ENCODE results near the gene RHBG. TPM values are rescaled to one million over a fixed set of nuclear protein-coding genes. Genes with fewer than 3 reads are reported as not detected.

RHBG gene
- total and polyA plus RNA-seq, 12 donors, result 0.16 to 3.0 (median 0.99) TPM; not detected in 2

DNA sequence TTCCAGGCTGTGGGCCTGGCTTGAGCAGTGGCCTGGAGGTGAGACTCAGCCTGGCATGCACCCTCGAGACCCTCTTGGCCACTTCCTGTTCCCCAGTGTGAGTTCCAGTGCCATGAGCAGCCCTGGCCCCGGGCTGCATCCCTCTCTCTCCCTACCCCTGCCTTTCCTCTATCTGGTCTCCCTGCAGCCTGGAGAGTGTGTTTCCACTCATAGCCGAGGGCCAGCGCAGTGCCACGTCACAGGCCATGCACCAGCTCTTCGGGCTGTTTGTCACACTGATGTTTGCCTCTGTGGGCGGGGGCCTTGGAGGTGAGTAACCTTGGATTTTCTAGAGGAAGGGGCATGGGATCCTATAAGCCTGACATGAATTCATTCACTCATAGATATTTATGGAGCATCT lies 13.6 kb downstream of the RHBG start:
- no peak for TF ChIP-seq POLR2A (IDR thresholded peaks at IDR 0.05)
- TF ChIP-seq, protein P1, sequence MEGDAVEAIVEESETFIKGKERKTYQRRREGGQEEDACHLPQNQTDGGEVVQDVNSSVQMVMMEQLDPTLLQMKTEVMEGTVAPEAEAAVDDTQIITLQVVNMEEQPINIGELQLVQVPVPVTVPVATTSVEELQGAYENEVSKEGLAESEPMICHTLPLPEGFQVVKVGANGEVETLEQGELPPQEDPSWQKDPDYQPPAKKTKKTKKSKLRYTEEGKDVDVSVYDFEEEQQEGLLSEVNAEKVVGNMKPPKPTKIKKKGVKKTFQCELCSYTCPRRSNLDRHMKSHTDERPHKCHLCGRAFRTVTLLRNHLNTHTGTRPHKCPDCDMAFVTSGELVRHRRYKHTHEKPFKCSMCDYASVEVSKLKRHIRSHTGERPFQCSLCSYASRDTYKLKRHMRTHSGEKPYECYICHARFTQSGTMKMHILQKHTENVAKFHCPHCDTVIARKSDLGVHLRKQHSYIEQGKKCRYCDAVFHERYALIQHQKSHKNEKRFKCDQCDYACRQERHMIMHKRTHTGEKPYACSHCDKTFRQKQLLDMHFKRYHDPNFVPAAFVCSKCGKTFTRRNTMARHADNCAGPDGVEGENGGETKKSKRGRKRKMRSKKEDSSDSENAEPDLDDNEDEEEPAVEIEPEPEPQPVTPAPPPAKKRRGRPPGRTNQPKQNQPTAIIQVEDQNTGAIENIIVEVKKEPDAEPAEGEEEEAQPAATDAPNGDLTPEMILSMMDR (IDR thresholded peaks at IDR 0.05), result no peak
- no peak overlapping the region for H3K27ac ChIP-seq
- no peaks in the 10 kb centered on the region for H3K4me1 ChIP-seq (replicated peaks in 1 of 2)
- H3K9me3 ChIP-seq (replicated peaks in 1 of 3), result no peaks in the 10 kb centered on the region
- DNase-seq, result no peak
- peaks cover 4% of the 10 kb centered on the region for H3K27me3 ChIP-seq
- no peaks in the 10 kb centered on the region for H3K36me3 ChIP-seq (replicated peaks in 1 of 2)
- 48 to 66% (median 64%) methylated on average over 6 to 7 of the region's 7 CpGs for WGBS, 4 donors
- H3K4me3 ChIP-seq, result no peak overlapping the region
- intact Hi-C loops (cut with DNase I), result loop anchor here in 1 of 2 donors (10.0 kb wide), 2 partner anchors 142 to 232 kb away; partner anchors contain the start of gene HAPLN2

DNA sequence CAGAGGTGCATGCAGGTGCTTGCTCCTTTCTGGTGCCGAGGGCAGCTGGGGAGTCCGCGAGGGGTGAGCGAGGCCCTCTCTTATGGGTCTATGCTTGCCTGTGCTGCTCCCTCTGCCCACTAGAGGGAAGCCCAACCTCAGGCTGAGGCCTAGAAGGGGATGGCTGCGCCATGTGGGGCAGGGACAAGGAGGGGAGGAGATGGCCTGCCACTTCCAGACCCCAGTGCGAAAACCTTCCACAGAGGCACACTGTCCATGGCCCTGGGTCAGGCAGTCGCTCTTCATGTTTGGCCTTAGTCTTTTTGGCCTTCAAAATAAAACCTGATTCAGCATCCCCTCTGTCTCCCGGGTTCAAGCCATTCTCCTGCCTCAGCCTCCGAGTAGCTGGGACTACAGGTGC lies 14.0 kb downstream of the RHBG start:
- intact Hi-C loops (cut with DNase I), result loop anchor here in 1 of 2 donors (10.0 kb wide), 2 partner anchors 142 to 232 kb away; partner anchors contain the start of gene HAPLN2

DNA sequence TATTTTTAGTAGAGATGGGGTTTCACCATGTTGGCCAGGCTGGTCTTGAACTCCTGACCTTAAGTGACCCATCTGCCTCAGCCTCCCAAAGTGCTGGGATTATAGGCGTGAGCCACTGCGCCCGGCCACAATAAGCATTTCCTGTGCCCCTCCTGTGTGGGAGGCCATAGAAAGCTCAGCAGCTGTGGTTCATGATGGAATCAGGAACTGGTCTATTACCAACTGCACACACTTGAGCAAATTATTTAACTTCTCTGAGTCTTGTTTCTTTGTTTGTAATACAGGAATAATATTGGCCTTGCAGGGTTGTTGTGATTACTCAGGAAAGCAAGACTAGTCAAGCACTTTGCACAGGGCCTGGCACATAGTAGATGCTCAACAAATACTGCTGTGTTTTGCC lies 15.0 kb downstream of the RHBG start:
- TF ChIP-seq, protein P1 (IDR thresholded peaks at IDR 0.05), result no peak
- TF ChIP-seq POLR2A (IDR thresholded peaks at IDR 0.05), result no peak
- H3K36me3 ChIP-seq (replicated peaks in 1 of 2), result no peaks in the 10 kb centered on the region
- H3K27me3 ChIP-seq, result peaks cover 18% of the 10 kb centered on the region
- intact Hi-C loops (cut with DNase I), result loop anchor here in 1 of 2 donors (10.0 kb wide), 2 partner anchors 141 to 231 kb away; partner anchors contain the start of gene HAPLN2
- H3K4me3 ChIP-seq, result no peak overlapping the region
- no peaks in the 10 kb centered on the region for H3K4me1 ChIP-seq (replicated peaks in 1 of 2)
- DNase-seq, result no peak
- H3K27ac ChIP-seq, result no peak overlapping the region
- no peaks in the 10 kb centered on the region for H3K9me3 ChIP-seq (replicated peaks in 1 of 3)
- WGBS, 4 donors, result 61 to 96% (median 74%) methylated on average over 2 to 3 of the region's 3 CpGs

More for the DNA sequence above, 14.0 kb downstream of the RHBG start:
- no peak for TF ChIP-seq POLR2A (IDR thresholded peaks at IDR 0.05)
- TF ChIP-seq, protein P1 (IDR thresholded peaks at IDR 0.05), result peak; percentile 65 to 84 (median 76)
- WGBS, 4 donors, result 48 to 69% (median 54%) methylated on average over 9 of the region's 9 CpGs
- no peaks in the 10 kb centered on the region for H3K9me3 ChIP-seq (replicated peaks in 1 of 3)
- H3K27ac ChIP-seq, result no peak overlapping the region
- H3K4me3 ChIP-seq, result no peak overlapping the region
- H3K36me3 ChIP-seq (replicated peaks in 1 of 2), result no peaks in the 10 kb centered on the region
- peak; percentile 51 to 77 (median 66) for DNase-seq
- no peaks in the 10 kb centered on the region for H3K4me1 ChIP-seq (replicated peaks in 1 of 2)
- peaks cover 8% of the 10 kb centered on the region for H3K27me3 ChIP-seq

DNA sequence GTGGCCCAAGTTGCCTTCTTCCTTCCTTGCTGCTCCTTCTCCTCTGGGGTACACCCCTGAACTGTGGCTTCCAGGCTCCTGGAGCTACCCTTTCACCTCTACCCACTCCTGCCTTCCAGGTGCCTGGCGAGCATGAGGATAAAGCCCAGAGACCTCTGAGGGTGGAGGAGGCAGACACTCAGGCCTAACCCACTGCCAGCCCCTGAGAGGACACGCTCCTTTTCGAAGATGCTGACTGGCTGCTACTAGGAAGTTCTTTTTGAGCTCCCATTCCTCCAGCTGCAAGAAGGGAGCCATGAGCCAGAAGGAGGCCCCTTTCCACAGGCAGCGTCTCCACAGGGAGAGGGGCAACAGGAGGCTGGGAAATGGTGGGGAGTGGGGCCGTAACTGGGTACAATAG lies 15.6 kb downstream of the RHBG start:
- Histone ChIP-seq H3K27ac (no peak overlapping the region), H3K36me3 (replicated peaks in 1 of 2) (no peaks in the 10 kb centered on the region), H3K27me3 (peaks cover 25% of the 10 kb centered on the region), H3K9me3 (replicated peaks in 1 of 3) (no peaks in the 10 kb centered on the region), H3K4me3 (no peak overlapping the region), H3K4me1 (replicated peaks in 1 of 2) (no peaks in the 10 kb centered on the region)
- DNase-seq, result no peak
- WGBS, 4 donors, result 92 to 93% (median 93%) methylated on average over 3 to 5 of the region's 5 CpGs; no CpG with 5 or more reads in 1 of the 4 donors
- no peak for TF ChIP-seq POLR2A (IDR thresholded peaks at IDR 0.05)
- TF ChIP-seq, protein P1 (IDR thresholded peaks at IDR 0.05), result no peak
- intact Hi-C loops (cut with DNase I), result loop anchor here in 1 of 2 donors (10.0 kb wide), 2 partner anchors 140 to 230 kb away; partner anchors contain the start of gene HAPLN2
